MM.1S (cell line): ENCODE data around the gene STYXL1.

Experiments
- CTCF ChIP-seq: fragments of 300-600 bp; sonication (generic); IDR thresholded peaks from 2 replicates; pipeline ENCODE4 v1.5.1; 2016; ENCODE audit warnings: antibody characterized with exemption, low read length, mixed read lengths
- EZH2 ChIP-seq: fragments of 300-600 bp; sonication (generic); optimal IDR thresholded peaks from 2 replicates; pipeline ENCODE3; 2017; ENCODE audit warnings: low read depth, mild to moderate bottlenecking, antibody characterized with exemption, low read length, mixed read lengths

DNA sequence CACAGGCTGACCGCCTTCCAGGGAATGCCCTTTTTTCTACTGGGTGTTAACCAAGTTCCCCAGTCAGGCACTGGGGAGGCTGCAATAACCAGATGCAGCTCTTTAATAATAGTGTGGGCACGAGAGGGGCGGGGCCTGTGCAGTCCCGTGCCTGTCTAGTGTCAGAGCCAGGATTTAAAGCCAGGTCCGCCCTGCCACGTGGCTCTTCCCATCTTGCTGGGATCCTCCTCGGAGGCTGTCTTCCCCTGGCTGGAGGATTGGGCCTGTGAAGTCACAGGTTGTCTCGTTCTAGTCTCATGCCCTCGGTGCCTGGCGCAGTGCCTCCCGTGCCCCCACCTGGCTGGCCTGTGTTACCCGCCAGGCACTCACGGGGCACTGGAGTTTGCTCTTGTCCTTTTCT lies 78.6 kb downstream of the STYXL1 start:
- TF ChIP-seq EZH2 (no peak), CTCF (no peak)
